Measurements from ENCODE around the gene GIGYF1.

GRCh38 chr7:100682991-100683658, 10.9 kb downstream of the GIGYF1 start:
- no peak for TF ChIP-seq CTCF (IDR thresholded peaks at IDR 0.05; ENCODE audit: low read length)
- no peak for TF ChIP-seq EZH2 (optimal IDR thresholded peaks at IDR 0.05; ENCODE audit: low read depth, low read length)
- no peak for TF ChIP-seq EZH2phosphoT487 (IDR thresholded peaks at IDR 0.05; ENCODE audit: low read length)

All from MM.1S (cell line).